ENCODE results near the gene GALNTL6.

The GALNTL6 gene

DNA sequence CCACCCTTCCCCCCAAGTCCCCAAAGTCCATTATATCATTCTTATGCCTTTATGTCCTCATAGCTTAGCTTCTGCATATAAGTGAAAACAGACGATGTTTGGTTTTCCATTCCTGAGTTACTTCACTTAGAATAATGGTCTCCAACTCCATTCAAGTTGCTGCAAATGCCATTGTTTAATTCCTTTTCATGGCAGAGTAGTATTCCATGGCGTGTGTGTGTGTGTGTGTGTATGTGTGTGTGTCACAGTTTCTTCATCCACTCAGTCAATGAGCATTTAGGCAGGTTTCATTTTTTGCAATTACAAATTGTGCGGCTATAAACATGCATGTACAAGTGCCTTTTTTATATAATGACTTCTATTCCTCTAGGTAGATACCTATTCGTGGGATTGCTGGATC, 1248.0 kb downstream of the GALNTL6 start:
- Histone ChIP-seq H3K9me3 (ENCODE audit: low read length) (no peaks in the 10 kb centered on the region), H3K9ac (ENCODE audit: low read length) (no peak overlapping the region), H3K27ac (ENCODE audit: low read depth, low read length) (no peak overlapping the region), H3K4me3 (ENCODE audit: low read depth in 1 of 2, low read length in 2 of 2) (no peak overlapping the region), H3K27me3 (ENCODE audit: control insufficient read depth in 1 of 2, insufficient read depth in 2 of 2, low read length in 2 of 2) (no peaks in the 10 kb centered on the region), H3K4me1 (ENCODE audit: insufficient read depth, low read length) (no peaks in the 10 kb centered on the region), H3K36me3 (ENCODE audit: insufficient read depth, low read length) (no peaks in the 10 kb centered on the region)

DNA sequence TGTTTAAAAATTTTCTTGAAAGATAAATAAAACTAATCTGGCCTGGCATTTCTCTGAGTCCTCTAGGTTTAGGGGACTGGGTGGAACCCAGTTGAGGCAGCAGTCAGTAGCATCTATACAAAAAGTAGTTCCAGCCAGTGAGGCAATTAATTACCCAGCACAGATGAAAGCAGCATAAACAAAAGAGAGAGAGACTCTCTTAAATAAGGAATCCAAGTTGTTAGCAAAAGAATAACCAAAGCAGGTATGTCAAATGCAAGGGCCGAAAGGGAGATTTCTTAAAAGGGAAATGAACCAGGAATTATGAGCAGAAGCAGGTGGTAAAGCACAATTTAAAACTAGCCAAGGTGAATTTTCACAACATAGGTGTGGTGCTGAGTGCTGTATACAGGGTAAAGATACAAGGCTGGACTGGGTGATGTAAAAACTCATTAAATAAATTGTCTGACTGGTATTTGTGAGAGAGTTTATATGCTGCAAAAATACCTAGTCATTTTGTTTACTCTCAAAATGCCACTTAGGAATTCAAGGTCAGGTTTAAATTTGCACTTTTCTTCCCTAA, 1260.8 kb downstream of the GALNTL6 start:
- Histone ChIP-seq H3K4me1 (ENCODE audit: insufficient read depth, low read length) (peaks cover 14% of the 10 kb centered on the region), H3K9ac (ENCODE audit: low read length) (no peak overlapping the region), H3K9me3 (ENCODE audit: low read length) (no peaks in the 10 kb centered on the region), H3K27me3 (ENCODE audit: control insufficient read depth in 1 of 2, insufficient read depth in 2 of 2, low read length in 2 of 2) (no peaks in the 10 kb centered on the region), H3K36me3 (ENCODE audit: insufficient read depth, low read length) (no peaks in the 10 kb centered on the region), H3K27ac (ENCODE audit: low read depth, low read length) (no peak overlapping the region), H3K4me3 (ENCODE audit: low read depth in 1 of 2, low read length in 2 of 2) (no peak overlapping the region)

DNA sequence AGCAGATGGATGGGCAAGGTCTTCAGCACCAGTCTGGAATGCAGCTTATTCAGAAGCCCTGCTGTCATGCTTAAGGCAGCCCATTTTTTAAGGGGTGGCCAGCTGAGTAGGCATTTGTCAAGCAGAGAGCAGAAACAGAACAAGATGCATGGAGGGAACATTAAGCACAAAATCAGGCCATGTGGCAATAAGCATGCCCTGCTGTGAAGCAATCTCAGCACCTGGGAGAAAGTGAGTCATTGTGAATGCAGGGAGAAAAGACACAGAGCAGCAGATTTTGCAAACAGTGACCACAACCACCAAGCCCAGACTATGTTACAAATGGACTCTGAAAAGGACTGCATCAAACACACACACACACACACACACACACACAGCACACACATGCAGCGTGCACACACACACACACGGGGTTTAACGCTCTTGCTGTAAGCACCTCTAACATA, 1261.3 kb downstream of the GALNTL6 start:
- H3K4me1 ChIP-seq (ENCODE audit: insufficient read depth, low read length) = peaks cover 14% of the 10 kb centered on the region
- no peak overlapping the region for H3K9ac ChIP-seq (ENCODE audit: low read length)
- H3K27ac ChIP-seq (ENCODE audit: low read depth, low read length) = no peak overlapping the region
- H3K27me3 ChIP-seq (ENCODE audit: control insufficient read depth in 1 of 2, insufficient read depth in 2 of 2, low read length in 2 of 2) = no peaks in the 10 kb centered on the region
- H3K4me3 ChIP-seq (ENCODE audit: low read depth in 1 of 2, low read length in 2 of 2) = no peak overlapping the region
- H3K36me3 ChIP-seq (ENCODE audit: insufficient read depth, low read length) = no peaks in the 10 kb centered on the region
- no peaks in the 10 kb centered on the region for H3K9me3 ChIP-seq (ENCODE audit: low read length)

DNA sequence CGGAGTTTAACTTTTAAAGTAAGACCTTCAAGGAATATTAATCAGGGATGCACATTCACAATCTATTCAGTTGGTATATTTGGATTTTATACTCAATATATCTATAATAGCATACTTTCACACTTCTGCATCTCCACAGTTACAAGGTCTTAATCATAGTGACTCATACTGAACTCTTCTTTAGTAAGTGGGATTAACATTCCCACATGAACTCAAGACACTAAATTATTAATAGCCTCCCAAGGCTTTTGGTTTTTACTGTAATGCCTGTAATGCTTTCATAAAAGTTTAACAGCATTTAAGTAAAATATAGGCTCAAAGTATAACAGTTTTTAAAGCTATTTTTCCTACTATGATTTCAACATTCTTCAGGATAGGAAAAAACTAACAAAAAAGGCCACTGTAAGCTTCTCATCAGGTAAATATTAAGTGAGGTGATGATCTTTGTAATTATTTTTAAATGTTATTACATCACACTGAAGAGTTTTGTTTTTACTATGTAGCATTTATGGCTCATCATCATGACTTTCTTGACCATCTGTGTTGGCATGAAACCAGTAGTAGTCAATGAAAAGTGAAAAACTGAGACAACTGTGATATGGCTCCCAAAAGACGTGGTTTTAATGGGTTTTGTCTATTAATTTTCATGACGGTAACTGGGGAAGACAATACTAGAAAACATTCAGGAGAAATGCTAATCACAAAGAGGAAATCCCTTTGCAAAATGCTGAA, 1263.9 kb downstream of the GALNTL6 start:
- Histone ChIP-seq H3K4me3 (ENCODE audit: low read depth in 1 of 2, low read length in 2 of 2) (no peak overlapping the region), H3K27me3 (ENCODE audit: control insufficient read depth in 1 of 2, insufficient read depth in 2 of 2, low read length in 2 of 2) (no peaks in the 10 kb centered on the region), H3K27ac (ENCODE audit: low read depth, low read length) (no peak overlapping the region), H3K9ac (ENCODE audit: low read length) (no peak overlapping the region), H3K36me3 (ENCODE audit: insufficient read depth, low read length) (no peaks in the 10 kb centered on the region), H3K9me3 (ENCODE audit: low read length) (no peaks in the 10 kb centered on the region), H3K4me1 (ENCODE audit: insufficient read depth, low read length) (peaks cover 14% of the 10 kb centered on the region)

DNA sequence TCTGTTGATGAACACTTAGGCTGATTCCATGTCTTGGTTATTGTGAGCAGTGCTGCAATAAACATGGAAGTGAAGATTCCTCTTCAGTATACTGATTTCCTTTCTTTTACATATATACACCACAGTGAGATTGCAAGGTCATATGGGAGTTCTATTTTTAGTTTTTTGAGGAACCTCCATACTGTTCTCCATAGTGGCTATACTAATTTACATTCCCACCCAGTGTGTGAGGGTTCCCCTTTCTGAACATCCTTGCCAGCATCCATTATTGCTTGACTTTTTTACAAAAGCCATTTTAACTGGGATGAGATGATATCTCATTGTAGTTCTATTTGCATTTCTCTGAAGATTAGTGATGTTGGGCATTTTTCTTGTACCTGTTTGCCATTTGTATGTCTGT, 1274.9 kb downstream of the GALNTL6 start:
- Histone ChIP-seq H3K36me3 (ENCODE audit: insufficient read depth, low read length) (no peaks in the 10 kb centered on the region), H3K4me3 (ENCODE audit: low read depth in 1 of 2, low read length in 2 of 2) (no peak overlapping the region), H3K9ac (ENCODE audit: low read length) (no peak overlapping the region), H3K4me1 (ENCODE audit: insufficient read depth, low read length) (peaks cover 4% of the 10 kb centered on the region), H3K9me3 (ENCODE audit: low read length) (no peaks in the 10 kb centered on the region), H3K27me3 (ENCODE audit: control insufficient read depth in 1 of 2, insufficient read depth in 2 of 2, low read length in 2 of 2) (no peaks in the 10 kb centered on the region), H3K27ac (ENCODE audit: low read depth, low read length) (no peak overlapping the region)

All from muscle layer of colon (tissue), 2 donors.